Natural killer cell (primary cell): ENCODE measurements around the gene EPHA2. TPM values are rescaled to one million over a fixed set of nuclear protein-coding genes. Genes with fewer than 3 reads are reported as not detected.
A peak's percentile ranks its signal among the peaks of the same experiment; 100 is the strongest.

ENCODE experiments used
- ATAC-seq, 3 donors: fragments of 150-1000 bp in 2 of 3; fragments of 200-7000 bp in 1 of 3; cut with Tn5 transposase; 1 replicate in 1 of 3; 2 replicates in 2 of 3; pipeline ENCODE4 v1.10.0; 2021; ENCODE audit warnings: mild to moderate bottlenecking in 2 of 3, moderate library complexity in 2 of 3
- DNase-seq, 2 donors: peaks; one replicate each; pipeline versions ENCODE4 v3.0.0 to v3.0.0-alpha.2; 2013 to 2021; ENCODE audit warnings: mixed read lengths in 1 of 2
- H3K27ac ChIP-seq: one replicate; pipeline ENCODE4 v1.5.1; 2013; ENCODE audit warnings: mild to moderate bottlenecking, low read length
- H3K27me3 ChIP-seq: one replicate; pipeline ENCODE4 v1.6.1; 2013; ENCODE audit warnings: low read length; ENCODE audit not compliant: control insufficient read depth, insufficient read depth
- H3K36me3 ChIP-seq: one replicate; pipeline ENCODE4 v1.6.1; 2013; ENCODE audit warnings: low read length; ENCODE audit not compliant: control insufficient read depth, insufficient read depth
- H3K4me1 ChIP-seq: one replicate; pipeline ENCODE4 v1.6.1; 2013; ENCODE audit warnings: low read length; ENCODE audit not compliant: control insufficient read depth, insufficient read depth
- H3K4me3 ChIP-seq: one replicate; pipeline ENCODE4 v1.5.1; 2013; ENCODE audit warnings: low read length
- H3K9me3 ChIP-seq: one replicate; pipeline ENCODE4 v1.6.1; 2013; ENCODE audit warnings: low read length; ENCODE audit not compliant: control insufficient read depth, insufficient read depth
- H3K27ac Mint-ChIP-seq, 2 donors: one replicate each; pipeline ENCODE4 v1.8.0; 2022; ENCODE audit warnings: mild to moderate bottlenecking in 2 of 2, mixed read lengths in 2 of 2, moderate library complexity in 1 of 2
- H3K27me3 Mint-ChIP-seq, 2 donors: one replicate each; pipeline ENCODE4 v1.8.0; 2022; ENCODE audit warnings: low read depth in 2 of 2, mixed read lengths in 2 of 2
- H3K36me3 Mint-ChIP-seq: one replicate; pipeline ENCODE4 v1.8.0; 2022; ENCODE audit warnings: mixed read lengths
- H3K4me1 Mint-ChIP-seq, 2 donors: one replicate each; pipeline ENCODE4 v1.8.0; 2022; ENCODE audit warnings: mixed read lengths in 2 of 2
- H3K4me3 Mint-ChIP-seq: one replicate; pipeline ENCODE4 v1.8.0; 2022; ENCODE audit warnings: mild to moderate bottlenecking, moderate library complexity, mixed read lengths
- H3K9me3 Mint-ChIP-seq, 2 donors: one replicate each; pipeline ENCODE4 v1.8.0; 2022; ENCODE audit warnings: mixed read lengths in 2 of 2
- WGBS: methylation state at CpG from one replicate; pipeline ENCODE4 v1.1.7; 2013; ENCODE audit warnings: missing lambda C conversion rate; ENCODE audit not compliant: insufficient coverage; 5-methylcytosine and 5-hydroxymethylcytosine counted together
- intact Hi-C: fragments of 100-400 bp; cut with micrococcal nuclease; formaldehyde crosslinking; loops from one replicate; pipeline ENCODE4 v1.14.2; 2022
- total RNA-seq, 4 donors: library from RNA; stranded (reverse); fragments of 120-200 nt in 1 of 4; gene quantifications; one replicate each; pipeline versions ENCODE4 v1.2.3 to v1.2.4, GENCODE V29; 2013 to 2022
- TF ChIP-seq, protein P1 (sequence below): fragments of 200-600 bp; IDR thresholded peaks from one replicate; pipeline ENCODE4 v1.8.0; 2022; ENCODE audit warnings: antibody characterized with exemption

EPHA2 gene
- total RNA-seq, 3 donors from 2014 or later (not counting 1 experiment from before 2014, with no cell fraction given): 0.13 TPM; not detected in 2

DNA sequence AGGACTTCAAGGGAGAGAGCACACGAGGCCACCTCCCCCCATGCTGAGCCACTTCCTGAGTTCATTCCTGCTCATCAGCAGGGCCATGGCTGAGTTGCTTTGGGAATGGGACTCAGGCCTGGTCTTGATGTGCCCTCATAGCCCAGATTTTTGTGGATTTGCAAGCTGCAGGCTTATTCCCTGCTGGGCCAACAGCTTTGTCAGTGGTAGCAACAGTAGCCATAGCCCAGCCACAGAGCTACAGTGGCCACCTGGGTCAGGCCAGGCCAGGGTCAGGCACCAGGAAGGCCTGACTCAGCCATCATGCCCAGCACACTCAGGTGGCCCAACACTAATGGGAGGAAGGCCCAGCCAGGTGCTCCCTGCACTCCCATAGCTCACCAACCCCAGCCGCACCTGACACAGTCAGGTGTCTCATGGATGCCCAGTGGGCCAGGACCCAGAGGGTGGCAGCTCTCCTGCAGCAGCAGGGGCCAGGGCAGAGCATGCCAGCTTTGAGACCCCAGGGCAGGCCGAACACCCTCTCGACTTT lies 33.5 kb downstream of the EPHA2 start:
- peak overlapping the region; percentile 85 for H3K4me3 Mint-ChIP-seq
- DNase-seq (no peak), ATAC-seq (no peak)
- intact Hi-C loops: loop anchor here (5.0 kb wide), 1 partner anchor 35 kb away; the partner anchor contains the start of gene EPHA2
- H3K9me3 ChIP-seq: no peaks in the 10 kb centered on the region
- H3K4me1 Mint-ChIP-seq: peaks cover 43 to 58% of the 10 kb centered on the region in 2 donors
- peak overlapping the region; percentile 86 to 87 for H3K27ac Mint-ChIP-seq
- 89% methylated on average over 4 of the region's 4 CpGs for WGBS
- no peak overlapping the region for H3K4me3 ChIP-seq
- TF ChIP-seq, protein P1, sequence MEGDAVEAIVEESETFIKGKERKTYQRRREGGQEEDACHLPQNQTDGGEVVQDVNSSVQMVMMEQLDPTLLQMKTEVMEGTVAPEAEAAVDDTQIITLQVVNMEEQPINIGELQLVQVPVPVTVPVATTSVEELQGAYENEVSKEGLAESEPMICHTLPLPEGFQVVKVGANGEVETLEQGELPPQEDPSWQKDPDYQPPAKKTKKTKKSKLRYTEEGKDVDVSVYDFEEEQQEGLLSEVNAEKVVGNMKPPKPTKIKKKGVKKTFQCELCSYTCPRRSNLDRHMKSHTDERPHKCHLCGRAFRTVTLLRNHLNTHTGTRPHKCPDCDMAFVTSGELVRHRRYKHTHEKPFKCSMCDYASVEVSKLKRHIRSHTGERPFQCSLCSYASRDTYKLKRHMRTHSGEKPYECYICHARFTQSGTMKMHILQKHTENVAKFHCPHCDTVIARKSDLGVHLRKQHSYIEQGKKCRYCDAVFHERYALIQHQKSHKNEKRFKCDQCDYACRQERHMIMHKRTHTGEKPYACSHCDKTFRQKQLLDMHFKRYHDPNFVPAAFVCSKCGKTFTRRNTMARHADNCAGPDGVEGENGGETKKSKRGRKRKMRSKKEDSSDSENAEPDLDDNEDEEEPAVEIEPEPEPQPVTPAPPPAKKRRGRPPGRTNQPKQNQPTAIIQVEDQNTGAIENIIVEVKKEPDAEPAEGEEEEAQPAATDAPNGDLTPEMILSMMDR: no peak
- peaks cover 0 to 6% of the 10 kb centered on the region in 2 donors for H3K27me3 Mint-ChIP-seq
- peaks cover 39% of the 10 kb centered on the region for H3K4me1 ChIP-seq
- no peaks in the 10 kb centered on the region for H3K27me3 ChIP-seq
- H3K36me3 ChIP-seq: no peaks in the 10 kb centered on the region
- peaks cover 6% of the 10 kb centered on the region for H3K36me3 Mint-ChIP-seq
- peak overlapping the region; percentile 23 for H3K27ac ChIP-seq
- H3K9me3 Mint-ChIP-seq: no peaks in the 10 kb centered on the region

DNA sequence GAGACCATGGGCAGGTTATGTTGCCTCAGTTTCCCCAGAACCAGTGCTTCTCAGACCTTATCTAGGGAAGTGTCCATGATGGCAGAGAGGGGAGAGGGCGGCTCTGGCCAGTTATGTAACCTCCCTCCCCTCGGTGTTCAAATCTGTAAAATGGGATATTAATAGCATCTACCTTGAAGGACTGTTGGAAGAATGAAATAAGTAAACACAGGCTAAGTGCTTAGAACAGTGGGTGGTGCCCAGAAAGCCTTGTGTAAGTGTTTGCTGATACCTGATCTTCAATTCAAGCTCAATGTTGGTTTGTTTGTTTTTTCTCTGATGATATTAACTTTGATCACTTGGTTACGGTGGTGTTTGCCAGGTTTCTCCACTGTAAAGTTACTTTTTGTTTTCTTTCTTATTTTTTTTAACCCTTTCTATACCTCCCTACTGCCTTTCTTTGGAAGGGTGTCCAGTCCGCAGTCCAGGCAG lies 34.9 kb downstream of the EPHA2 start:
- peaks cover 0 to 6% of the 10 kb centered on the region in 2 donors for H3K27me3 Mint-ChIP-seq
- H3K9me3 Mint-ChIP-seq: no peaks in the 10 kb centered on the region
- Histone ChIP-seq H3K27ac (no peak overlapping the region), H3K4me1 (peaks cover 48% of the 10 kb centered on the region), H3K36me3 (no peaks in the 10 kb centered on the region), H3K4me3 (no peak overlapping the region), H3K9me3 (no peaks in the 10 kb centered on the region), H3K27me3 (no peaks in the 10 kb centered on the region)
- ATAC-seq (no peak), DNase-seq (no peak)
- H3K4me1 Mint-ChIP-seq: peaks cover 53 to 64% of the 10 kb centered on the region in 2 donors
- no peak overlapping the region for H3K4me3 Mint-ChIP-seq
- H3K36me3 Mint-ChIP-seq: peaks cover 6% of the 10 kb centered on the region
- no peak overlapping the region for H3K27ac Mint-ChIP-seq
- intact Hi-C loops: loop anchor here (5.0 kb wide), 1 partner anchor 36 kb away; the partner anchor contains the start of gene EPHA2
- 85% methylated on average over 2 of the region's 4 CpGs for WGBS
- TF ChIP-seq, protein P1: no peak

DNA sequence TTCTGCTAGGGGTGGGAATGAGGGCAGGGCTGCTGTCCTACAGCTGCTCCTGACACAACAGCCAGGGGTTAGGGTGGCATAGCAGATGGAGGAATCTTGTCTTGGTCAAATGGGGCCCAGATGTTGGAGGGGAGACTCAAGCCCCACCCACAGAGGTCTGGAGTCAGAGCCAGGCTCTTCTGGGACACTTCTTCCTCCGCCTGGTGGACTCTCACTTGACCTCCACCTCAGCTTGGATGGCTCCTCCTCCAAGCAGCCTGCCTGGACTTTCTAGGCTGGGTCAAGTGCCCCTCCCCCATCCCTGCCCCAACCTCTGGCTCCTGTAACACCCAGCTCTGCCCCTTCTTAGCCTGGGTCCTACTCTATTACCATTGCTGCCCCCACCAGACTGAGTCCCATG lies 35.5 kb downstream of the EPHA2 start:
- WGBS: 89% methylated on average over 1 of the region's 1 CpG
- DNase-seq (no peak), ATAC-seq (no peak)

More for the DNA sequence above, 35.5 kb downstream of the EPHA2 start:
- Histone ChIP-seq H3K27me3 (no peaks in the 10 kb centered on the region), H3K36me3 (no peaks in the 10 kb centered on the region), H3K4me3 (no peak overlapping the region), H3K9me3 (no peaks in the 10 kb centered on the region), H3K27ac (no peak overlapping the region), H3K4me1 (peaks cover 48% of the 10 kb centered on the region)
- TF ChIP-seq, protein P1: no peak
- Mint-ChIP-seq H3K4me3 (no peak overlapping the region), H3K36me3 (peaks cover 6% of the 10 kb centered on the region), H3K27ac (no peak overlapping the region), H3K27me3 (peaks cover 0 to 6% of the 10 kb centered on the region in 2 donors), H3K9me3 (no peaks in the 10 kb centered on the region), H3K4me1 (peaks cover 53 to 59% of the 10 kb centered on the region in 2 donors)
- intact Hi-C loops: loop anchor here (5.0 kb wide), 1 partner anchor 37 kb away; the partner anchor contains the start of gene EPHA2
